CD1c-positive myeloid dendritic cell (primary cell): ENCODE measurements around the gene CPNE7.
"Not testable (repeated sequence)": the region's sequence is repeated elsewhere in the genome, so short reads cannot be mapped to it uniquely, and the experiment has no call there.

Source experiments
- DNase-seq: peaks from one replicate; pipeline ENCODE4 v3.0.0-alpha.2; 2016; ENCODE audit errors: extremely low spot score

CPNE7 gene

GRCh38 chr16:89583197-89583894 lies 7.8 kb downstream of the CPNE7 start:
- no peak for DNase-seq

- no peak for DNase-seq
Observed at GRCh38 chr16:89583895-89584644, 8.5 kb downstream of the CPNE7 start.

- DNase-seq, result no peak
Observed at GRCh38 chr16:89584768-89585549, 9.4 kb downstream of the CPNE7 start.

GRCh38 chr16:89586218-89586617 lies 10.7 kb downstream of the CPNE7 start:
- DNase-seq, result no peak

- DNase-seq, result no peak
Observed at GRCh38 chr16:89586853-89587252, 11.3 kb downstream of the CPNE7 start.

- DNase-seq, result not testable (repeated sequence)
Observed at GRCh38 chr16:89587676-89588075, 12.1 kb downstream of the CPNE7 start.

GRCh38 chr16:89588413-89589109 lies 13.0 kb downstream of the CPNE7 start:
- no peak for DNase-seq

- DNase-seq, result no peak
Observed at GRCh38 chr16:89589241-89589926, 13.8 kb downstream of the CPNE7 start.

- peak; percentile 18 for DNase-seq
Observed at GRCh38 chr16:89593841-89594240, 18.3 kb downstream of the CPNE7 start.

- DNase-seq, result no peak
Observed at GRCh38 chr16:89595330-89596060, 19.9 kb downstream of the CPNE7 start.

- no peak for DNase-seq
Observed at GRCh38 chr16:89596061-89596689, 20.6 kb downstream of the CPNE7 start.

GRCh38 chr16:89596957-89597649 lies 21.5 kb downstream of the CPNE7 start:
- no peak for DNase-seq

GRCh38 chr16:89598199-89598598 lies 22.6 kb downstream of the CPNE7 start:
- DNase-seq, result peak; percentile 23

GRCh38 chr16:89599451-89599858 lies 23.9 kb downstream of the CPNE7 start:
- DNase-seq, result no peak

- DNase-seq, result no peak
Observed at GRCh38 chr16:89599902-89600301, 24.3 kb downstream of the CPNE7 start.

GRCh38 chr16:89600427-89600826 lies 24.9 kb downstream of the CPNE7 start:
- no peak for DNase-seq

- peak; percentile 19 for DNase-seq
Observed at GRCh38 chr16:89600956-89601355, 25.4 kb downstream of the CPNE7 start.

GRCh38 chr16:89601906-89602272 lies 26.3 kb downstream of the CPNE7 start:
- DNase-seq, result no peak

GRCh38 chr16:89602273-89602951 lies 26.9 kb downstream of the CPNE7 start:
- peak; percentile 77 for DNase-seq
